CD4-positive, alpha-beta T cell (primary cell): ENCODE data around the gene OAT. TPM values are rescaled to one million over a fixed set of nuclear protein-coding genes. Genes with fewer than 3 reads are reported as not detected.

Experiments
- ATAC-seq: fragments of 200-7000 bp; cut with Tn5 transposase; one replicate; pipeline ENCODE4 v1.10.0; 2022; ENCODE audit warnings: mild to moderate bottlenecking; ENCODE audit not compliant: poor library complexity
- CTCF ChIA-PET: fragments of 350-600 bp; sonication (Branson Sonifier 250); formaldehyde crosslinking; loops from one replicate; lab custom pipeline; 2021; ENCODE audit warnings: antibody characterized with exemption, inconsistent platforms; lab: Charles Lee
- POLR2A ChIA-PET: fragments of 350-600 bp; sonication (Branson Sonifier 250); formaldehyde crosslinking; loops from one replicate; lab custom pipeline; 2021; ENCODE audit warnings: antibody characterized with exemption, inconsistent platforms; lab: Charles Lee
- DNase-seq, 14 experiments: peaks; one replicate each; pipeline ENCODE4 v3.0.0-alpha.2; 2013 to 2020; ENCODE audit warnings: mixed read lengths in 2 of 14
- H3K27ac ChIP-seq, 2 donors: one replicate each; pipeline versions ENCODE4 v1.5.1 to v1.7.0; 2013; ENCODE audit warnings: low read length in 2 of 2, low read depth in 1 of 2, mild to moderate bottlenecking in 1 of 2
- H3K27me3 ChIP-seq, 2 experiments: 1 replicate in 1 of 2; 2 replicates in 1 of 2; pipeline versions ENCODE4 v1.6.1 to v1.7.0; 2013; ENCODE audit warnings: low read length in 2 of 2, control low read depth in 1 of 2, mild to moderate bottlenecking in 1 of 2, moderate library complexity in 1 of 2; ENCODE audit not compliant: insufficient read depth in 2 of 2, control insufficient read depth in 1 of 2
- H3K36me3 ChIP-seq: one replicate; pipeline ENCODE4 v1.6.1; 2013; ENCODE audit warnings: low read length, control low read depth; ENCODE audit not compliant: insufficient read depth
- H3K4me1 ChIP-seq: one replicate; pipeline ENCODE4 v1.6.1; 2013; ENCODE audit warnings: low read length, control low read depth; ENCODE audit not compliant: insufficient read depth
- H3K4me3 ChIP-seq: one replicate; pipeline ENCODE4 v1.5.1; 2013; ENCODE audit warnings: mild to moderate bottlenecking, low read length, moderate library complexity
- H3K9me3 ChIP-seq, 2 experiments: 1 replicate in 1 of 2; 2 replicates in 1 of 2; pipeline versions ENCODE4 v1.6.1 to v1.7.0; 2013; ENCODE audit warnings: low read length in 2 of 2, mild to moderate bottlenecking in 2 of 2, control low read depth in 1 of 2, moderate library complexity in 1 of 2; ENCODE audit not compliant: control insufficient read depth in 1 of 2, insufficient read depth in 1 of 2
- H3K27ac Mint-ChIP-seq: one replicate; pipeline ENCODE4 v1.8.0; 2020; ENCODE audit warnings: mixed read lengths
- H3K27me3 Mint-ChIP-seq: one replicate; pipeline ENCODE4 v1.8.0; 2021; ENCODE audit warnings: mixed read lengths
- H3K36me3 Mint-ChIP-seq: one replicate; pipeline ENCODE4 v1.8.0; 2021; ENCODE audit warnings: low read depth, mixed read lengths
- H3K4me1 Mint-ChIP-seq: one replicate; pipeline ENCODE4 v1.8.0; 2021; ENCODE audit warnings: low read depth, mixed read lengths
- H3K4me3 Mint-ChIP-seq: one replicate; pipeline ENCODE4 v1.8.0; 2020; ENCODE audit warnings: mild to moderate bottlenecking, mixed read lengths
- H3K9me3 Mint-ChIP-seq: one replicate; pipeline ENCODE4 v1.8.0; 2020; ENCODE audit warnings: mixed read lengths
- CTCF ChIP-seq: fragments of 200-600 bp; IDR thresholded peaks from one replicate; pipeline ENCODE4 v1.8.0; 2022; ENCODE audit warnings: antibody characterized with exemption, mild to moderate bottlenecking
- intact Hi-C, 2 experiments: fragments of 100-400 bp; cut with DNase I in 1 of 2; cut with micrococcal nuclease in 1 of 2; formaldehyde crosslinking; loops; one replicate each; pipeline versions ENCODE4 v1.15.1 to v1.9.0; 2023 to 2025; cut with DNase I, micrococcal nuclease
- total RNA-seq, 174 experiments: library from RNA in 2 of 174; stranded (reverse) in 2 of 174; gene quantifications; one replicate each; pipeline ENCODE4 v1.2.3 and lab custom pipeline; 2021 to 2026

OAT gene
- total RNA-seq, 2 experiments from 2014 or later: 48.5 to 54.9 TPM

GRCh38 chr10:124465003-124465776 lies 46.5 kb upstream of the OAT start:
- Histone ChIP-seq H3K9me3 (no peaks in the 10 kb centered on the region), H3K4me3 (no peak overlapping the region), H3K27ac (peak overlapping the region in 1 of 2 donors; percentile 10), H3K36me3 (no peaks in the 10 kb centered on the region), H3K4me1 (peaks cover 36% of the 10 kb centered on the region), H3K27me3 (no peaks in the 10 kb centered on the region)
- Mint-ChIP-seq H3K36me3 (peaks cover 5% of the 10 kb centered on the region), H3K27ac (peak overlapping the region; percentile 89), H3K27me3 (no peaks in the 10 kb centered on the region), H3K4me1 (peaks cover 32% of the 10 kb centered on the region), H3K9me3 (no peaks in the 10 kb centered on the region), H3K4me3 (peak overlapping the region; percentile 85)
- POLR2A ChIA-PET: no interaction called here
- no peak for ATAC-seq
- no peak for TF ChIP-seq CTCF
- intact Hi-C loops: no loop called here
- DNase-seq: peak in 4 of 14 experiments; percentile 28 to 40 (median 32)
- CTCF ChIA-PET: no interaction called here

- peak overlapping the region; percentile 85 for H3K4me3 Mint-ChIP-seq
- POLR2A ChIA-PET: interaction anchor here (0.6 to 1.1 kb wide), 2 partner anchors 453 to 1283 kb away, joined by 4 read pairs; no protein-coding TSS in a partner anchor
- CTCF ChIA-PET: interaction anchor here (0.7 kb wide), 1 partner anchor 157 kb away, joined by 3 read pairs; no protein-coding TSS in a partner anchor
Observed at GRCh38 chr10:124464028-124464965, 45.6 kb upstream of the OAT start.

More at GRCh38 chr10:124464028-124464965, 45.6 kb upstream of the OAT start:
- DNase-seq: no peak
- Histone ChIP-seq H3K4me1 (peaks cover 36% of the 10 kb centered on the region), H3K4me3 (no peak overlapping the region), H3K27ac (peak overlapping the region in 1 of 2 donors; percentile 10), H3K36me3 (no peaks in the 10 kb centered on the region), H3K27me3 (no peaks in the 10 kb centered on the region), H3K9me3 (no peaks in the 10 kb centered on the region)
- Mint-ChIP-seq H3K9me3 (no peaks in the 10 kb centered on the region), H3K4me1 (peaks cover 32% of the 10 kb centered on the region), H3K27me3 (no peaks in the 10 kb centered on the region), H3K36me3 (peaks cover 5% of the 10 kb centered on the region), H3K27ac (peak overlapping the region; percentile 89)
- intact Hi-C loops: loop anchor here in 1 of 2 experiments (5.0 kb wide), 4 partner anchors 328 to 1358 kb away; partner anchors contain the start of genes BCCIP, BUB3, EEF1AKMT2 and UROS
- TF ChIP-seq CTCF: no peak
- no peak for ATAC-seq
